ENCODE data around the gene GAS7. TPM values are rescaled to one million over a fixed set of nuclear protein-coding genes. Genes with fewer than 3 reads are reported as not detected.
A peak's percentile ranks its signal among the peaks of the same experiment; 100 is the strongest.

Gene GAS7
- total RNA-seq, 5 donors from 2014 or later (not counting 1 experiment from before 2014, with no cell fraction given), result 0.93 to 10.5 (median 3.8) TPM

DNA sequence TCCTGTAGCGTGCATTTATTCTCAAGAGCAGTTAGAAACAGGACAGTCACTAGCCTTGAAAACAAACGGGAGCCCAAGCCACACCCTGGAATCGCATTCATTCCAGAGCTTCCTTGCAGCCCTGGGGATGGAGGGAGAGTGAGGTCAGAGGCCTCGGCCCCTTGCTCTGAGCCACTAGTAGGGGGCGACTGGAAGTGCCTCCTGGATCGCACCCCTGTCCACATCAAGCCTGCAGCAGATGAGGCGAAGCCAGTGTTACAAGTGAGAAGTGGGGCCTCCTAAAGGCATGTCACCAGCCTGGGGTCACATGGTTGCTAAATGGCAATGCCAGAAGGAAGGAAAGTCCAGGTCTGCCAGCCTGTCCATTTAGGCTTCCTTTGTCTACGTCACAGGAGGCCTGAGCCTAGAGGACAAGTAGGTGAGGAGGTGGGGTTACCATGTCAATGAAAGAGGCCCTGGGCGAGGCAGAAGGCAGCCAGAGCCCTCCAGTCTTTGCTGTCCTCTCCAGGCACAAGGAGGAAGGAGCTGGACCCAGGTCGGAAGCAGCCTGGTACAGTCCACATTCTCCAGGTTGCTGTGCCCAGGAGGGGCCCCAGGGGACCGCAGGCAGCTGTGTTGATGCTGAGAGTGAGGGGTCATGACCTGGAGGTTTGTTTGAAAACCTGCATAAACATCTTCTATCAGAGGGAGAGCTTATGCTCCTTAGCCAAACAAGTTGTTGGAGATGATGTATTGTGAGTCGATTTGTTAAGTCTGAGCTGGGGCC lies 290.3 kb downstream of the GAS7 start:
- ChIA-PET POLR2A (no interaction called here), CTCF (no interaction called here)
- WGBS (ENCODE audit: insufficient coverage), result 68% methylated on average over 6 of the region's 12 CpGs
- H3K27ac Mint-ChIP-seq, result no peak overlapping the region
- no peaks in the 10 kb centered on the region for H3K9me3 Mint-ChIP-seq
- Histone ChIP-seq H3K27me3 (replicated peaks in 1 of 2; ENCODE audit: control insufficient read depth in 2 of 2, extremely low read depth in 1 of 2, insufficient read depth in 2 of 2, low read length in 1 of 2) (peaks cover 0 to 6% of the 10 kb centered on the region in 2 experiments), H3K36me3 (ENCODE audit: control insufficient read depth in 2 of 2, extremely low read depth in 1 of 2, insufficient read depth in 1 of 2, low read length in 1 of 2) (no peaks in the 10 kb centered on the region), H3K27ac (ENCODE audit: low read length) (no peak overlapping the region), H3K9me3 (no peaks in the 10 kb centered on the region), H3K4me3 (ENCODE audit: control insufficient read depth in 1 of 2, extremely low read depth in 1 of 2, low read length in 1 of 2) (no peak overlapping the region), H3K4me1 (ENCODE audit: control insufficient read depth in 1 of 2, extremely low read depth in 1 of 2, insufficient read depth in 2 of 2, low read length in 2 of 2) (no peaks in the 10 kb centered on the region)
- no peak for DNase-seq
- ATAC-seq (replicated peaks in 1 of 4), result no peak
- H3K27me3 Mint-ChIP-seq, result peaks cover 0 to 4% of the 10 kb centered on the region in 2 donors
- H3K36me3 Mint-ChIP-seq, result no peaks in the 10 kb centered on the region
- H3K4me3 Mint-ChIP-seq, result no peak overlapping the region
- H3K4me1 Mint-ChIP-seq, result no peaks in the 10 kb centered on the region

DNA sequence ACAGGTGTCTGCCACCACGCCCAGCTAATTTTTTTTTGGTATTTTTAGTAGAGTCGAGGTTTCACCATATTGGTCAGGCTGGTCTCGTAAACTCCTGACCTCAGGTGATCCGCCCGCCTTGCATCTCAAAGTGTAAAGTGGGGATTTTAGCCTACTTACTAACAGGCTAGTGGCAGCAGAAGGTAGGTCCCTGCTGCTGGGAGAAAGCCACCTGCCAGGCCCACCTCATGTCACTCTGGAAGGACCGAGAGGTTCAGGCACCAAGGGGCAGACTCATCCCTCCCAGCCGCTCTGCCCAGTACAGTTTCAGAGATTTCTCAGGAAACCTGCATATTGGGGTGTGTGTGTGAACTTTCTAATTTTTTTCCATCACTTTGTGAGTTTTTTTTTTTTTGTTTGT lies 291.3 kb downstream of the GAS7 start:
- no CpG with 5 or more reads among the region's 7 CpGs for WGBS (ENCODE audit: insufficient coverage)
- Histone ChIP-seq H3K4me1 (ENCODE audit: control insufficient read depth in 1 of 2, extremely low read depth in 1 of 2, insufficient read depth in 2 of 2, low read length in 2 of 2) (no peaks in the 10 kb centered on the region), H3K27ac (ENCODE audit: low read length) (no peak overlapping the region), H3K9me3 (no peaks in the 10 kb centered on the region), H3K4me3 (ENCODE audit: control insufficient read depth in 1 of 2, extremely low read depth in 1 of 2, low read length in 1 of 2) (no peak overlapping the region), H3K27me3 (replicated peaks in 1 of 2; ENCODE audit: control insufficient read depth in 2 of 2, extremely low read depth in 1 of 2, insufficient read depth in 2 of 2, low read length in 1 of 2) (peaks cover 0 to 6% of the 10 kb centered on the region in 2 experiments), H3K36me3 (ENCODE audit: control insufficient read depth in 2 of 2, extremely low read depth in 1 of 2, insufficient read depth in 1 of 2, low read length in 1 of 2) (no peaks in the 10 kb centered on the region)
- no peaks in the 10 kb centered on the region for H3K36me3 Mint-ChIP-seq
- DNase-seq (no peak), ATAC-seq (replicated peaks in 1 of 4) (no peak)
- no peaks in the 10 kb centered on the region for H3K4me1 Mint-ChIP-seq
- H3K4me3 Mint-ChIP-seq, result no peak overlapping the region
- CTCF ChIA-PET, result no interaction called here
- H3K27ac Mint-ChIP-seq, result no peak overlapping the region
- H3K9me3 Mint-ChIP-seq, result no peaks in the 10 kb centered on the region
- POLR2A ChIA-PET, result no interaction called here
- H3K27me3 Mint-ChIP-seq, result peaks cover 0 to 6% of the 10 kb centered on the region in 2 donors

DNA sequence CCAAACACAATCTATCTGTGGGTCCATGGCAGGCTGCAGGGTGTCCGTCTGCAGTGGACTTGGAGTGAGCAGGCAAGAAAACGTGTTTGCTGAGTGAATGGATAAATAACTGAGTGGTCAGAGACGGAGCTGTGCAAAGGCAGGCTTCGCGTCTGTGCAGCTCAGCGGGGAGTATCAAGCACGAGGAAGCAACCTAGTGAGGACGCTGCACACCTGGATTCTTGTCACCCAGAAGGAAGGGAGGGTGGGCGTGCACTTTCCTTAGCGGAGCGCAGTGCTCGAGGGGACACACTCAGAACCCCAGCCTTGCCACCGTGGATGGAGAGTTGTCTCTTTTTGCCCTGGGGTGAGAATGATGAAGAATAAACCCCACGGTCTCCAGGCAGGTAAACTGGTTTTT lies 291.8 kb downstream of the GAS7 start:
- POLR2A ChIA-PET, result no interaction called here
- no peak overlapping the region for H3K27ac ChIP-seq (ENCODE audit: low read length)
- H3K4me1 ChIP-seq (ENCODE audit: control insufficient read depth in 1 of 2, extremely low read depth in 1 of 2, insufficient read depth in 2 of 2, low read length in 2 of 2), result no peaks in the 10 kb centered on the region
- H3K9me3 ChIP-seq, result no peaks in the 10 kb centered on the region
- Mint-ChIP-seq H3K27me3 (peaks cover 0 to 10% of the 10 kb centered on the region in 2 donors), H3K4me3 (no peak overlapping the region), H3K9me3 (no peaks in the 10 kb centered on the region), H3K27ac (no peak overlapping the region), H3K36me3 (no peaks in the 10 kb centered on the region), H3K4me1 (no peaks in the 10 kb centered on the region)
- H3K36me3 ChIP-seq (ENCODE audit: control insufficient read depth in 2 of 2, extremely low read depth in 1 of 2, insufficient read depth in 1 of 2, low read length in 1 of 2), result no peaks in the 10 kb centered on the region
- WGBS (ENCODE audit: insufficient coverage), result 87% methylated on average over 14 of the region's 14 CpGs
- DNase-seq (no peak), ATAC-seq (replicated peaks in 1 of 4) (no peak)
- H3K4me3 ChIP-seq (ENCODE audit: control insufficient read depth in 1 of 2, extremely low read depth in 1 of 2, low read length in 1 of 2), result no peak overlapping the region
- CTCF ChIA-PET, result no interaction called here
- peaks cover 0 to 8% of the 10 kb centered on the region in 2 experiments for H3K27me3 ChIP-seq (replicated peaks in 1 of 2; ENCODE audit: control insufficient read depth in 2 of 2, extremely low read depth in 1 of 2, insufficient read depth in 2 of 2, low read length in 1 of 2)

DNA sequence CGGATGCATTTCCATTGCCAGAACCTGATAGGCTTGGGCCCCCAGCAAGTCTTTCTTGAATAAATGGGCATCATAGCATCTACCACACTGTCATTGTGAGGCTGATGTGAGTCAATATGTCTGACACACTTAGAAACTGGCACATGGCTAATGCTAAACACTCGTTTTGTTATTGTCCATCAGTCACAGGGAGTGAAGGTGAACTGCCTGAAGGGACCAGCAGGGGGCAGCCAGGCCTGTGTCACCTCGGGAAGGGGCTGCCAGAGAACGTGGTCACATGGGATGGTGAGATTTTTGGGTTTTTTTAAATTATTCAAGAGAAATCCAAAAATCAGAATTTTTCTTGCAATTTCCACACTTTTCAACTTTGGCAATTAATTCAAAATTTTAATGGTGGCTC lies 292.5 kb downstream of the GAS7 start:
- H3K36me3 Mint-ChIP-seq, result no peaks in the 10 kb centered on the region
- H3K4me1 Mint-ChIP-seq, result no peaks in the 10 kb centered on the region
- no peaks in the 10 kb centered on the region for H3K9me3 Mint-ChIP-seq
- no peaks in the 10 kb centered on the region for H3K4me1 ChIP-seq (ENCODE audit: control insufficient read depth in 1 of 2, extremely low read depth in 1 of 2, insufficient read depth in 2 of 2, low read length in 2 of 2)
- no peaks in the 10 kb centered on the region for H3K9me3 ChIP-seq
- peak in 1 of 35 experiments; percentile 15 for DNase-seq
- ATAC-seq (replicated peaks in 1 of 4), result no peak
- ChIA-PET POLR2A (no interaction called here), CTCF (no interaction called here)
- H3K27ac Mint-ChIP-seq, result no peak overlapping the region
- H3K27ac ChIP-seq (ENCODE audit: low read length), result no peak overlapping the region
- WGBS (ENCODE audit: insufficient coverage), result 47% methylated on average over 3 of the region's 4 CpGs
- H3K27me3 ChIP-seq (replicated peaks in 1 of 2; ENCODE audit: control insufficient read depth in 2 of 2, extremely low read depth in 1 of 2, insufficient read depth in 2 of 2, low read length in 1 of 2), result peaks cover 0 to 10% of the 10 kb centered on the region in 2 experiments
- H3K4me3 Mint-ChIP-seq, result no peak overlapping the region
- no peaks in the 10 kb centered on the region for H3K36me3 ChIP-seq (ENCODE audit: control insufficient read depth in 2 of 2, extremely low read depth in 1 of 2, insufficient read depth in 1 of 2, low read length in 1 of 2)
- peaks cover 0 to 13% of the 10 kb centered on the region in 2 donors for H3K27me3 Mint-ChIP-seq
- H3K4me3 ChIP-seq (ENCODE audit: control insufficient read depth in 1 of 2, extremely low read depth in 1 of 2, low read length in 1 of 2), result no peak overlapping the region

DNA sequence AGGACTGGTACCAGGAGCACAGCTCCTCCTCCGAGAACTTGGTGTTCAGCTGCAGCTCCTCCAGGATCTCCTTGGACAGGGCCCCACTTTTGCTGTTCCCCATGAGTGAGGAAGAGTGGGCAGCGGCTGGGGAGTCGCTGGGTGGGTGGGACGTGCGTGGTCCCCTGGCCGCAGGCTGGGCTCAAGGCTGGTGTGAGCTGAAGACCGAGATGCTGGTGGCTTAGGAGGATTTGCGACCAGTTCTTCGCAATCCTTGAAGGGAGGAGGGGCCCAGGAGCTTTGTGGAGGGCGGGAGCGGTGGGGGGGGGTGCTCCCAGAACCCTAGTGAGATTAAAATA lies 293.4 kb downstream of the GAS7 start, which contains the start of gene RCVRN:
RCVRN (minus strand) TSS at position 194 of the 338 bp plus-strand sequence; CDS start at position 103, 91 bp downstream.
- no peak for DNase-seq
- Histone ChIP-seq H3K27me3 (replicated peaks in 1 of 2; ENCODE audit: control insufficient read depth in 2 of 2, extremely low read depth in 1 of 2, insufficient read depth in 2 of 2, low read length in 1 of 2) (peaks cover 0 to 13% of the 10 kb centered on the region in 2 experiments), H3K27ac (ENCODE audit: low read length) (no peak within 1 kb of the TSS), H3K4me1 (ENCODE audit: control insufficient read depth in 1 of 2, extremely low read depth in 1 of 2, insufficient read depth in 2 of 2, low read length in 2 of 2) (no peaks in the 10 kb centered on the region), H3K4me3 (ENCODE audit: control insufficient read depth in 1 of 2, extremely low read depth in 1 of 2, low read length in 1 of 2) (no peak within 1 kb of the TSS), H3K36me3 (ENCODE audit: control insufficient read depth in 2 of 2, extremely low read depth in 1 of 2, insufficient read depth in 1 of 2, low read length in 1 of 2) (no peaks in the 10 kb centered on the region), H3K9me3 (no peaks in the 10 kb centered on the region)
- CTCF ChIA-PET, result no interaction called here
- no peak within 1 kb of the TSS for H3K4me3 Mint-ChIP-seq
- no peak for ATAC-seq (replicated peaks in 1 of 4)
- no peaks in the 10 kb centered on the region for H3K9me3 Mint-ChIP-seq
- no peak within 1 kb of the TSS for H3K27ac Mint-ChIP-seq
- POLR2A ChIA-PET, result no interaction called here
- no peaks in the 10 kb centered on the region for H3K4me1 Mint-ChIP-seq
- no peaks in the 10 kb centered on the region for H3K36me3 Mint-ChIP-seq
- 78% methylated on average over 4 of the region's 11 CpGs for WGBS (ENCODE audit: insufficient coverage)
- H3K27me3 Mint-ChIP-seq, result peaks cover 0 to 19% of the 10 kb centered on the region in 2 donors

DNA sequence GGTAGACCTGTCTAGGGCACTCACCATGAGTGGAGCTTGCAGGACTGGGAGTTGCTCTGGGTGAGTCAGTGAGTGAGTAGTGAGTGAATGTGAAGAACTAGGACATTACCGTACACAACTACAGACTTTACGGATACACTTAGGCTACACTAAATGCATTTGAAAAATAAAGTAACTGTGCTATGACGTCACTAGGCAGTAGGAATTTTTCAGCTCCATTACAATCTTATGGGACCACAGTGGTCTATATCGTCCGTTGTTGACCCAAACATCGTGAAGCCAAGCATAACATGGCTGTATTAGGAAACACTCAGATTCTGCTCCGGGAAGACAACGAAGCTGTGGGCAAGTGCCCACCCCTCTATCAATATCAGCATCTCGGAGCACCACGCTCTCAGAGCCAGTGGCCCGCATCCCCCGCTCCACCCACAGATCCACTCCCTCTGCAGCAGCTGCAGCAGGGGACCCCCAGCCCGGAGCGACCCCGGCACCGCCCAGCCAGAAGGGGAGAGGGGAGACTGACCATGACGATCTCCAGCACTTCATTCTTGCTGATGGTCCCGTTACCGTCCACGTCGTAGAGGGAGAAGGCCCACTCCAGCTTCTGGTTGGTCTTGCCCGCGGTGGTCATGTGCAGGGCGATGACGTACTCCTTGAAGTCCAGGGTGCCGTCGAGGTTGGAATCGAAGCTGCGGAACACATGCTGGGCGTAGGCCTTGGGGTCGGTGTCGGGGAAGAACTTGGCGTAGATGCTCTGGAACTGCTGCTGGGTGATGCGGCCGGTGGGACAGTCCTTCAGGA lies 293.9 kb downstream of the GAS7 start:
- POLR2A ChIA-PET, result interaction anchor here in 1 of 2 donors (0.6 kb wide), 1 partner anchor 498 kb away, joined by 3 read pairs; no protein-coding TSS in a partner anchor
- Histone ChIP-seq H3K9me3 (no peaks in the 10 kb centered on the region), H3K27ac (ENCODE audit: low read length) (no peak overlapping the region), H3K36me3 (ENCODE audit: control insufficient read depth in 2 of 2, extremely low read depth in 1 of 2, insufficient read depth in 1 of 2, low read length in 1 of 2) (no peaks in the 10 kb centered on the region), H3K4me1 (ENCODE audit: control insufficient read depth in 1 of 2, extremely low read depth in 1 of 2, insufficient read depth in 2 of 2, low read length in 2 of 2) (no peaks in the 10 kb centered on the region), H3K4me3 (ENCODE audit: control insufficient read depth in 1 of 2, extremely low read depth in 1 of 2, low read length in 1 of 2) (no peak overlapping the region), H3K27me3 (replicated peaks in 1 of 2; ENCODE audit: control insufficient read depth in 2 of 2, extremely low read depth in 1 of 2, insufficient read depth in 2 of 2, low read length in 1 of 2) (peaks cover 0 to 14% of the 10 kb centered on the region in 2 experiments)
- no peaks in the 10 kb centered on the region for H3K36me3 Mint-ChIP-seq
- no peak overlapping the region for H3K27ac Mint-ChIP-seq
- H3K9me3 Mint-ChIP-seq, result no peaks in the 10 kb centered on the region
- H3K27me3 Mint-ChIP-seq, result peaks cover 0 to 18% of the 10 kb centered on the region in 2 donors
- 95% methylated on average over 27 of the region's 35 CpGs for WGBS (ENCODE audit: insufficient coverage)
- CTCF ChIA-PET, result no interaction called here
- H3K4me3 Mint-ChIP-seq, result no peak overlapping the region
- ATAC-seq (replicated peaks in 1 of 4) (no peak), DNase-seq (no peak)
- H3K4me1 Mint-ChIP-seq, result no peaks in the 10 kb centered on the region
